GM21619 (cell line): ENCODE data around the gene CYP46A1.

Experiments
- ATAC-seq: cut with Tn5 transposase; IDR thresholded peaks from one replicate; pipeline ENCODE4 v1.9.1; 2021; ENCODE audit not compliant: unreplicated experiment

The CYP46A1 gene

GRCh38 chr14:99727096-99727870 is 43.2 kb downstream of the CYP46A1 start:
- no peak for ATAC-seq

DNA sequence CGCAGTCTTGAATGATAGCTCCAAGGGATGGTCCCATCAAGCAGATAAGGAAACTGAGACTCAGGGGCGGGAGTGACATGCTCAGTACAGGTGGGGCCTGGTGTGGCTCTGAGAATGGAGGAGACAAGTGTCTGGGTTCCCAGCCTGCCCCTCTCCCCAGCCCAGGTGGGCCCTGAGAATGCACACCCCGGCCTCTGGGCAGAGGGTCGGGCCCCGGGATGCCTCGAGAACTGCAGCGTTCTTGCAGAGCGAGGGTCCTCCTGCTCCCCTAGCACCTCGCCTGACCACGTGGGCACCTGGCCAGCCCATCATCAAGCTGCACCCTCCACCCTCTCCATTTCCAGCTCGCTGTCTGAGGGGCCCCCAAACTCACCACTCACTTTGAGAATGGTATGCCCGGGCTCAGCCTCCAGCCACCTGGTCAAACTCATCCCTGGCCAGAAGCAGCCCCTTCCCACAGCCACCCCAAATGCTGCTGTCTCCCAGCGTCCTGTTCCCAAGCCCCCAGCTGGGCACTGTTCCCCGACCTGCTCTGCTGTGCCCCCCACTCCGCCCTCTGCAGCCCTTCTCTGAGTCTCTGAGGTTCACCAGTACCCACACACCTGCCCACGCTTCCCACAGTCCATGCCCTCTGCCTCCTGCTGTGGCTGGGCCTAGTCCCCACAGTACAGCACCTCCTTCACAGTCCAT is 44.3 kb downstream of the CYP46A1 start:
- no peak for ATAC-seq

DNA sequence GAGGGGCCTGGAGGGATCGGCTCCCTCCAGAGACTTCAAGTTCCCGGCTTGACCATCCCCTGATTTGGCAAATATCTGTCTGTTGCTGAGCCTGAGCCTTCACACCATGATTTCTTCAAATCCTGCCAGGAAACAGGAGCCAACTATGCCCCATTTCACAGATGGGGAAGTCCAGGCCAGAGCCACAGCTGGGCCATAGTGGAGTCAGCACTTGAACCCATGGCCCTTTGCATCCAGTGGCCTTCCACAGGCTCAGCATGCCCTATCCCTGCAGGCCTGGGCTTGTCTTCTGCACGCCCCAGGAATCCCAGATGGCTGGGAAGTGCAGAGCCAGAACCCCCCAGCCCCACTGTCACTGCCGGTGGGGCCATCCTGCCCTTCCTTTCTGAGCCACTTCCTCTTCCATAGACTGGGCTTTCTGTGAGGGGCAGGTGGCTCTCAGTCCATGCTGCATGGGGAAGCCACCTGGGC is 44.9 kb downstream of the CYP46A1 start:
- no peak for ATAC-seq

- ATAC-seq, result peak; percentile 64
These were observed 46.1 kb downstream of the CYP46A1 start for GRCh38 chr14:99729991-99730875.

- no peak for ATAC-seq
These were observed 46.9 kb downstream of the CYP46A1 start for GRCh38 chr14:99730876-99731546.

DNA sequence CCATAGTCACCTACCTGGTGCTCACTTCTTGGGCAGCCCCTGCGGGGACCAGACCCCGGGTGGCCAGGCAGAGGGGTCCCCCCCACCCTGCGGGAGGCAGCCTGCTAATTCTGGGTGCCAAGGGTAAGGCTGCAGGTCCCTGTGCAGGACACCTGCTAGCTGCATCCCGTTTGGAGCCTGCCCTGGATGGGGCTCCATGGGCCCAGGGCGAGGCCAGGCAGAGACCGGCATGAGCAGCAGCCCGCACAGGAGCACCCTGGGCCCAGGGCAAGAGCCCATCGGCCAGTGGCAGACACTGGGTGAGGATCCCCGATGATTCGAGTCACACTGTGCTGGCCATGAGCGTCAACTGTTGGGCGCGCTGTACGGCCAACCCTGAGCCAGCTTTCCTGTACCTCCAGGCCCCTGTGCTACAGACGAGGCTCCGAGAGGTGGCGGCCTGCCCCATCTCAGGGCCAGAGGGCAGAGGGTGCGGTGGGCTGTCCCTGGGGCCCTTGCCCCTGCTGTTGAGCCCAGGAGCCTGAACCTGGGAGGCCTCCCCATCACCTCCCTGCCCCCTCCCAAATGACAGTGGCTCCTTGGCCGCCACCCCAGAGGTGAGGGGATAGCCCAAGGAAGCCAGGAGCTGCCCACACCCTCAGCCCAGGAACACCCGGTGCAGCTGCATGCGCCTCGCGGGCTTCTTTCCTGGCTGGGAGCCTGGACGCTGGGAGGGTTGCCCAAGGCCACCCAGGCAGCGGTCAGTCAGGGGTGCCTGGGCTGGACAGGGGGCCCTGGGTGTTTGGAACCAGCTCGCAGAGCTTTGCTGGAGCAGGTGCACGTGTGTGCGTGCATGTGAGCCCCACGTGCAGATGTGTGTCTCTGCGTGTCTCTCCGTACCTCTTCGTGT is 47.7 kb downstream of the CYP46A1 start:
- ATAC-seq, result no peak

- ATAC-seq, result no peak
These were observed 48.5 kb downstream of the CYP46A1 start for GRCh38 chr14:99732436-99733210.

GRCh38 chr14:99733211-99733539 is 49.1 kb downstream of the CYP46A1 start:
- no peak for ATAC-seq

- ATAC-seq, result no peak
These were observed 49.7 kb downstream of the CYP46A1 start for GRCh38 chr14:99733540-99734405.

DNA sequence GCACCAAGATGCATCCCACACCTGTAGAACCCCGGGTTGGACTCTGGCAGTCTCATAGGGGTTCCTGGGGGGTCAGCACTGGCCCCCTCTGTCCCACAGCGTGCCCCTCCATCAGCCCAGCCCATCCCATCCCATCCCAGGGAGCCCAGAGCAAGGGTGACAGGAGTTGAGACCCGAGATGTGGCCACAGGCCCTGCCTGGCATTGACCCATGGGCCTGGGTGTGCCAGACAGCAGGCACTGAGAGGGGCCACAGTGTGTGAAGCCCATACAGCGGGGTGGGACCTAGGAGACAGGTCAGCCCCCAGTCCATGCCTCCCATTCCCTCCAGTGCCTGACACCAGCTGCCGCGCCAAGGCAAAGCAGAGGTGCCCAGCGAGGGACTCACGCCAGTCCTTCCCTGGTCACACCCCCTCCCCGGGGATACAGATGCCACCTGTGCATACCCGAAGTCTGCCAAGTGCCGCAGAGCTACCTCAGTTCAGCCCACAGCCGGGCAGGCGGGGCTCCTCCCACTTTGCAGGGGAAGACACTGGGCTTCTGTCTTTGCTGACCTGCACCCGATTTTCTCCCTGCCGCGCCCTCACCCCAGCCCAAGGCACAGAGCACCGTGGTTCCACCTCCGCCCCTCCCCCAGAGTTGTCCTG is 50.4 kb downstream of the CYP46A1 start:
- ATAC-seq, result no peak

GRCh38 chr14:99735189-99736135 is 51.4 kb downstream of the CYP46A1 start:
- ATAC-seq, result no peak

GRCh38 chr14:99736603-99737371 is 52.7 kb downstream of the CYP46A1 start:
- ATAC-seq, result no peak

- ATAC-seq, result no peak
These were observed 53.4 kb downstream of the CYP46A1 start for GRCh38 chr14:99737451-99737951.

- ATAC-seq, result no peak
These were observed 54.0 kb downstream of the CYP46A1 start for GRCh38 chr14:99737956-99738667.

DNA sequence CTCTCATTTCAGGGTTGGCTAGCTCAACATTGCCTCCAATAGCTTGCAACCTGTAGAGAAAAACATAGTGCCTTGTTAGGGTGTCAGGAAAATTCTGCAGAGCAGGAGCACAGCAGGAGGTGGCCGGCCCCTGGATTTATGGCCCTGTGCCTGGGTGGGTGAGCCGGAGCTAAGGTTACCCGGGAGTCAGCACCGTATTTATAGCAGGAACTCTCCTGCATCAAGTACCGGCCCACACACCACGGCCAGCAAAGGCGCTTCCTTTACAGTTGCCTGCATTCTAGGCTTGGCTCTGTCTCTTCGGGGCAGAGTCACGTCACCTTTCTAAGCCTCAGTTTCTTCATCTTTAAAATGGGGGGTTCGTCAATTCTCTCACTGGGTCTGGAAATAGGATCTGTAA is 56.3 kb downstream of the CYP46A1 start:
- ATAC-seq, result no peak
